CD14-positive monocyte (primary cell): ENCODE results near the gene TANGO2. TPM values are rescaled to one million over a fixed set of nuclear protein-coding genes. Genes with fewer than 3 reads are reported as not detected.
A peak's percentile ranks its signal among the peaks of the same experiment; 100 is the strongest.

Source experiments
- DNase-seq, 3 donors: peaks; one replicate each; pipeline ENCODE4 v3.0.0-alpha.2; 2011 to 2022
- H2AFZ ChIP-seq: 2 replicates; pipeline ENCODE4 v1.6.0; 2012; ENCODE audit warnings: mild to moderate bottlenecking, low read depth, low read length, inconsistent platforms; ENCODE audit not compliant: insufficient read depth, poor library complexity, severe bottlenecking
- H3K27ac ChIP-seq, 2 donors: 1 replicate in 1 of 2; 2 replicates in 1 of 2; pipeline ENCODE4 v1.5.1; 2012 to 2013; ENCODE audit warnings: low read length in 2 of 2, control low read depth in 1 of 2, inconsistent platforms in 1 of 2, low read depth in 1 of 2, mild to moderate bottlenecking in 1 of 2
- H3K27me3 ChIP-seq, 2 donors: one replicate each; pipeline versions ENCODE4 v1.6.0 to v1.6.1; 2011 to 2013; ENCODE audit warnings: low read length in 2 of 2; ENCODE audit not compliant: control insufficient read depth in 2 of 2, insufficient read depth in 2 of 2
- H3K36me3 ChIP-seq, 2 donors: replicated peaks in 1 of 2; 1 replicate in 1 of 2; 2 replicates in 1 of 2; pipeline versions ENCODE4 v1.5.1 to v1.6.1; 2012 to 2013; ENCODE audit warnings: low read length in 2 of 2, control low read depth in 1 of 2, inconsistent platforms in 1 of 2, mild to moderate bottlenecking in 1 of 2; ENCODE audit not compliant: insufficient read depth in 2 of 2, control insufficient read depth in 1 of 2
- H3K4me1 ChIP-seq, 2 donors: 1 replicate in 1 of 2; 2 replicates in 1 of 2; pipeline versions ENCODE4 v1.5.1 to v1.6.1; 2012 to 2013; ENCODE audit warnings: low read length in 2 of 2, control low read depth in 1 of 2, inconsistent platforms in 1 of 2, mild to moderate bottlenecking in 1 of 2, moderate library complexity in 1 of 2; ENCODE audit not compliant: insufficient read depth in 2 of 2, control insufficient read depth in 1 of 2
- H3K4me2 ChIP-seq: replicated peaks from 2 replicates; pipeline ENCODE3; 2012; ENCODE audit warnings: low read length, moderate library complexity, mild to moderate bottlenecking; ENCODE audit not compliant: poor library complexity, severe bottlenecking; ENCODE audit errors: extremely low read depth
- H3K4me3 ChIP-seq, 3 experiments: fragments of 200-600 bp in 1 of 3; sonication (generic) in 1 of 3; replicated peaks in 1 of 3; 1 replicate in 2 of 3; 2 replicates in 1 of 3; pipeline ENCODE4 v1.5.1; 2011 to 2013; ENCODE audit warnings: low read length in 3 of 3, mild to moderate bottlenecking in 3 of 3, control low read depth in 2 of 3, low read depth in 2 of 3, inconsistent platforms in 1 of 3, moderate library complexity in 1 of 3
- H3K79me2 ChIP-seq: 2 replicates; pipeline ENCODE4 v1.6.0; 2012; ENCODE audit warnings: mild to moderate bottlenecking, control low read depth, inconsistent platforms, low read length, moderate library complexity; ENCODE audit not compliant: insufficient read depth
- H3K9ac ChIP-seq: 2 replicates; pipeline ENCODE4 v1.6.0; 2017; ENCODE audit warnings: low read length, mild to moderate bottlenecking; ENCODE audit not compliant: insufficient read depth, poor library complexity, severe bottlenecking
- H3K9me3 ChIP-seq, 2 donors: replicated peaks in 1 of 2; 1 replicate in 1 of 2; 2 replicates in 1 of 2; pipeline versions ENCODE4 v1.5.1 to v1.6.1; 2012 to 2013; ENCODE audit warnings: low read length in 2 of 2, control low read depth in 1 of 2; ENCODE audit not compliant: control insufficient read depth in 1 of 2, insufficient read depth in 1 of 2
- H4K20me1 ChIP-seq: 2 replicates; pipeline ENCODE4 v1.6.0; 2012; ENCODE audit warnings: mild to moderate bottlenecking, low read length, control low read depth, moderate library complexity; ENCODE audit not compliant: insufficient read depth
- H3K27ac Mint-ChIP-seq, 7 donors: one replicate each; pipeline ENCODE4 v1.8.0; 2020; ENCODE audit warnings: mild to moderate bottlenecking in 7 of 7, mixed read lengths in 7 of 7, moderate library complexity in 6 of 7, inconsistent platforms in 2 of 7
- H3K27me3 Mint-ChIP-seq, 3 donors: one replicate each; pipeline ENCODE4 v1.8.0; 2021 to 2022; ENCODE audit warnings: low read depth in 3 of 3, mild to moderate bottlenecking in 3 of 3, mixed read lengths in 3 of 3, moderate library complexity in 3 of 3, inconsistent platforms in 1 of 3
- H3K36me3 Mint-ChIP-seq, 2 donors: one replicate each; pipeline ENCODE4 v1.8.0; 2020; ENCODE audit warnings: mixed read lengths in 2 of 2, inconsistent platforms in 1 of 2, mild to moderate bottlenecking in 1 of 2
- H3K4me1 Mint-ChIP-seq: one replicate; pipeline ENCODE4 v1.8.0; 2020; ENCODE audit warnings: mild to moderate bottlenecking, mixed read lengths
- H3K4me3 Mint-ChIP-seq, 2 donors: one replicate each; pipeline ENCODE4 v1.8.0; 2020; ENCODE audit warnings: mild to moderate bottlenecking in 2 of 2, mixed read lengths in 2 of 2, moderate library complexity in 1 of 2
- H3K9me3 Mint-ChIP-seq, 7 donors: one replicate each; pipeline ENCODE4 v1.8.0; 2020 to 2022; ENCODE audit warnings: mixed read lengths in 7 of 7, mild to moderate bottlenecking in 6 of 7, moderate library complexity in 6 of 7, inconsistent platforms in 2 of 7
- WGBS: methylation state at CpG from one replicate; pipeline ENCODE4 v1.1.5; 2013; ENCODE audit warnings: missing lambda C conversion rate; ENCODE audit not compliant: insufficient coverage; 5-methylcytosine and 5-hydroxymethylcytosine counted together
- intact Hi-C, 2 donors: fragments of 100-400 bp; cut with micrococcal nuclease; formaldehyde crosslinking; loops; one replicate each; pipeline versions ENCODE4 v1.15.0 to v1.15.1; 2023
- polyA plus RNA-seq, 3 donors: library from polyadenylated mRNA; depleted of rRNA in 1 of 3; unstranded in 2 of 3; stranded (reverse) in 1 of 3; fragments of 300-500 nt in 2 of 3; fragments of >200 nt in 1 of 3; fragmentation: Illumina TruSeq in 2 of 3; gene quantifications; 1 replicate in 2 of 3; 2 replicates in 1 of 3; pipeline ENCODE4 v1.2.3, GENCODE V29; 2012 to 2021
- TF ChIP-seq, protein P1 (sequence below): fragments of 200-600 bp; IDR thresholded peaks from one replicate; pipeline ENCODE4 v1.8.0; 2022; ENCODE audit warnings: antibody characterized with exemption, mild to moderate bottlenecking

Gene TANGO2
- polyA plus RNA-seq, 3 donors: 56.4 to 94.9 (median 58.2) TPM

DNA sequence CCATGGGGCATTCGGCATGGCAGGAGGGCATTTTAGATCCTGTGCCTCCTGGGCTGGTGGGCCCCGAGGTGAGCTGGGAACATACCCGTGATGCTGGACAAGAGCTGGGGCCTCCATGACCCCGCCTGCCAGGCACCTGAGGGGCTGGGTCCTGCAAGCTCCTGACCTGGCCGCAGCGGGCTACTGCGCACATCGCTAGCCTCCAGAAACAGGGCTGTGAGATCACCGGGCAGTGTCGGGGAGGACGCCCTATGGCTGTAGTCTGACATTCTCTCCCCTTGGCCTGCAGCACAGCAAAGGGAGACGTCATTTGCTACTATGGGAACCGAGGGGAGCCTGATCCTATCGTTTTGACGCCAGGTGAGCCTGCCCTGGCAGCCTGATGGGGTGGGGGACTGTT is 34.7 kb downstream of the TANGO2 start:
- intact Hi-C loops: no loop called here
- Mint-ChIP-seq H3K27ac (peak overlapping the region in 1 of 7 donors; percentile 64), H3K4me1 (no peaks in the 10 kb centered on the region), H3K36me3 (peaks cover 81 to 98% of the 10 kb centered on the region in 2 donors), H3K27me3 (no peaks in the 10 kb centered on the region), H3K4me3 (no peak overlapping the region), H3K9me3 (no peaks in the 10 kb centered on the region)
- H3K4me1 ChIP-seq: no peaks in the 10 kb centered on the region
- no peak overlapping the region for H3K4me3 ChIP-seq
- no peak overlapping the region for H3K4me2 ChIP-seq
- TF ChIP-seq, protein P1, sequence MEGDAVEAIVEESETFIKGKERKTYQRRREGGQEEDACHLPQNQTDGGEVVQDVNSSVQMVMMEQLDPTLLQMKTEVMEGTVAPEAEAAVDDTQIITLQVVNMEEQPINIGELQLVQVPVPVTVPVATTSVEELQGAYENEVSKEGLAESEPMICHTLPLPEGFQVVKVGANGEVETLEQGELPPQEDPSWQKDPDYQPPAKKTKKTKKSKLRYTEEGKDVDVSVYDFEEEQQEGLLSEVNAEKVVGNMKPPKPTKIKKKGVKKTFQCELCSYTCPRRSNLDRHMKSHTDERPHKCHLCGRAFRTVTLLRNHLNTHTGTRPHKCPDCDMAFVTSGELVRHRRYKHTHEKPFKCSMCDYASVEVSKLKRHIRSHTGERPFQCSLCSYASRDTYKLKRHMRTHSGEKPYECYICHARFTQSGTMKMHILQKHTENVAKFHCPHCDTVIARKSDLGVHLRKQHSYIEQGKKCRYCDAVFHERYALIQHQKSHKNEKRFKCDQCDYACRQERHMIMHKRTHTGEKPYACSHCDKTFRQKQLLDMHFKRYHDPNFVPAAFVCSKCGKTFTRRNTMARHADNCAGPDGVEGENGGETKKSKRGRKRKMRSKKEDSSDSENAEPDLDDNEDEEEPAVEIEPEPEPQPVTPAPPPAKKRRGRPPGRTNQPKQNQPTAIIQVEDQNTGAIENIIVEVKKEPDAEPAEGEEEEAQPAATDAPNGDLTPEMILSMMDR: no peak
- H3K9me3 ChIP-seq: no peaks in the 10 kb centered on the region
- H4K20me1 ChIP-seq: peaks cover 69% of the 10 kb centered on the region
- no peaks in the 10 kb centered on the region for H3K79me2 ChIP-seq
- no peak overlapping the region for H2AFZ ChIP-seq
- WGBS: 93% methylated on average over 12 of the region's 15 CpGs
- H3K9ac ChIP-seq: no peak overlapping the region
- no peak for DNase-seq
- H3K27me3 ChIP-seq: no peaks in the 10 kb centered on the region
- H3K27ac ChIP-seq: no peak overlapping the region
- peaks cover 86 to 91% of the 10 kb centered on the region in 2 donors for H3K36me3 ChIP-seq

DNA sequence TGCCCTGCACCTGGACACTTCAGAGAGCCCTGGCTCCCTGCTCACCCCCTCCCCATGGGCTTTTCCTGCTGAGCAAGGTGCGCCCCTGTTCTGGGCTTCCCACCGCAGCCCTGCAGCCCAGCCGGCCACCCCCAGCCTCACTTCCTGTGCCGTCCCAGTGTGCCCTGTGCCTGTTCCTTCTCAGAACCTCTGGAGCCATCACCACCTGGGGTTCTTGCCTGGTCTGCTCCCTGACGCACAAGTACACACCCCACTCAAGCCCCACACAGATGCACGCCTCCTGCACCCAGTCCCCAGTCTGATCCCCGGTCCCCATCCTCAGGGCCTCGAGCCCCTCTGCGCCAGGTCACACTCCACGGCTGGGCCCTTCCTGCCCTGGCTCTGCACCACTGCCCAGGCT is 35.3 kb downstream of the TANGO2 start:
- Histone ChIP-seq H4K20me1 (peaks cover 72% of the 10 kb centered on the region), H3K27me3 (no peaks in the 10 kb centered on the region), H3K79me2 (no peaks in the 10 kb centered on the region), H3K4me1 (no peaks in the 10 kb centered on the region), H3K4me3 (no peak overlapping the region), H3K9ac (no peak overlapping the region), H3K9me3 (no peaks in the 10 kb centered on the region), H2AFZ (no peak overlapping the region), H3K4me2 (no peak overlapping the region), H3K36me3 (peaks cover 88 to 96% of the 10 kb centered on the region in 2 donors), H3K27ac (no peak overlapping the region)
- no peak overlapping the region for H3K4me3 Mint-ChIP-seq
- H3K27me3 Mint-ChIP-seq: no peaks in the 10 kb centered on the region
- WGBS: 97% methylated on average over 10 of the region's 10 CpGs
- peaks cover 85 to 99% of the 10 kb centered on the region in 2 donors for H3K36me3 Mint-ChIP-seq
- H3K27ac Mint-ChIP-seq: no peak overlapping the region
- no peaks in the 10 kb centered on the region for H3K4me1 Mint-ChIP-seq
- intact Hi-C loops: no loop called here
- TF ChIP-seq, protein P1: no peak
- no peaks in the 10 kb centered on the region for H3K9me3 Mint-ChIP-seq
- DNase-seq: no peak
